AG04450 (cell line): ENCODE results near the gene MSMP. TPM values are rescaled to one million over a fixed set of nuclear protein-coding genes. Genes with fewer than 3 reads are reported as not detected.

Experiments used
- CTCF ChIA-PET: fragments of 300-600, 350-600 bp; formaldehyde crosslinking; extraction: SDS; loops from one replicate; lab custom pipeline; 2022; ENCODE audit warnings: antibody characterized with exemption, inconsistent platforms; lab: Charles Lee
- POLR2A ChIA-PET: fragments of 350-600 bp; formaldehyde crosslinking; extraction: SDS; loops from one replicate; lab custom pipeline; 2021; ENCODE audit warnings: antibody characterized with exemption, inconsistent platforms; lab: Yijun Ruan, JAX
- DNase-seq: peaks from one replicate; pipeline ENCODE4 v3.0.0-alpha.2; 2011; ENCODE audit warnings: low read depth, low spot score
- H3K27ac ChIP-seq: one replicate; pipeline ENCODE4 v1.5.1; 2012; ENCODE audit warnings: low read depth, low read length, control low read depth
- H3K27me3 ChIP-seq: one replicate; pipeline ENCODE4 v1.6.0; 2012; ENCODE audit warnings: low read length; ENCODE audit not compliant: control insufficient read depth, insufficient read depth
- H3K4me3 ChIP-seq: 2 replicates; pipeline ENCODE4 v1.5.1; 2011; ENCODE audit warnings: mild to moderate bottlenecking, low read depth, low read length, control low read depth
- H3K9me3 ChIP-seq: 2 replicates; pipeline ENCODE4 v1.5.1; 2012; ENCODE audit warnings: low read length; ENCODE audit not compliant: control insufficient read depth, insufficient read depth
- CTCF ChIP-seq: IDR thresholded peaks from 2 replicates; pipeline ENCODE4 v1.5.1; 2011; ENCODE audit warnings: low read depth, low read length, control low read depth, inconsistent platforms
- polyA plus RNA-seq: library from polyadenylated mRNA; depleted of rRNA; stranded (reverse); fragments of >200 nt; gene quantifications from 2 replicates; pipeline ENCODE4 v1.2.3, GENCODE V29; 2011

The MSMP gene
- polyA plus RNA-seq, 1 experiment: not detected

- DNase-seq: no peak
- no peaks in the 10 kb centered on the region for H3K27me3 ChIP-seq
- H3K4me3 ChIP-seq: no peak overlapping the region
- no peaks in the 10 kb centered on the region for H3K9me3 ChIP-seq
- no peak for TF ChIP-seq CTCF
- H3K27ac ChIP-seq: no peak overlapping the region
- CTCF ChIA-PET: interaction anchor here (0.7 to 7.5 kb wide), 2 partner anchors 12 to 15 kb away, joined by 4 to 48 read pairs; no protein-coding TSS in a partner anchor
- POLR2A ChIA-PET: interaction anchor here (0.8 to 1.9 kb wide), 4 partner anchors 13 to 21 kb away, joined by 3 to 8 read pairs (median 5); partner anchors contain the start of gene TPM2
These were observed 43.1 kb downstream of the MSMP start for GRCh38 chr9:35710818-35711500.

- DNase-seq: no peak
- CTCF ChIA-PET: interaction anchor here (1.0 to 7.5 kb wide), 3 partner anchors 12 to 61 kb away, joined by 3 to 48 read pairs (median 3); no protein-coding TSS in a partner anchor
- POLR2A ChIA-PET: interaction anchor here (1.1 to 1.8 kb wide), 2 partner anchors 20 to 24 kb away, joined by 3 to 5 read pairs; partner anchors contain the start of gene CREB3
- Histone ChIP-seq H3K27me3 (no peaks in the 10 kb centered on the region), H3K27ac (no peak overlapping the region), H3K4me3 (no peak overlapping the region), H3K9me3 (no peaks in the 10 kb centered on the region)
- TF ChIP-seq CTCF: no peak
These were observed 45.9 kb downstream of the MSMP start for GRCh38 chr9:35708146-35708545.

DNA sequence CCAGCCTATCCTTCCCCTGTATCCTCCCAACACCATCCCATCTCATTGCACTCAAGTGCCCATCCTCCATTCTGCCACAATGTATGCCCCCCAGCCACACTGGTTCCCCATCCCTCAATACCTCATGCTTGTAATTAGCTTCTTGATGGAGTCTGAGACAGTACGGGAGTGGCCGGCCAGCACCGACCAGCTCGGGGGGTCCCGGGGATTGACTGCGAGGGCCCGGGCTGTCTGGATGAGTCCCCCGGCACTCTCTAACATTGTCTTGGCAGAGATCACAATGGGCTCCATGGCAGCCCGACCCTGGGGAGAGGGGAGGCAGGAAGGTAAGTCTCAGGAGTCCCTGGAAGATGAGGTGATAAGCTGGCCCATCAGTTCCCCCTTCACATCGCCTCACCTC is 47.1 kb downstream of the MSMP start:
- Histone ChIP-seq H3K9me3 (no peaks in the 10 kb centered on the region), H3K4me3 (no peak overlapping the region), H3K27me3 (no peaks in the 10 kb centered on the region), H3K27ac (no peak overlapping the region)
- POLR2A ChIA-PET: interaction anchor here (1.2 to 1.8 kb wide), 2 partner anchors 12 to 21 kb away, joined by 5 to 8 read pairs; no protein-coding TSS in a partner anchor
- DNase-seq: no peak
- CTCF ChIA-PET: interaction anchor here (1.2 to 7.5 kb wide), 2 partner anchors 11 to 60 kb away, joined by 3 to 48 read pairs; no protein-coding TSS in a partner anchor
- no peak for TF ChIP-seq CTCF

DNA sequence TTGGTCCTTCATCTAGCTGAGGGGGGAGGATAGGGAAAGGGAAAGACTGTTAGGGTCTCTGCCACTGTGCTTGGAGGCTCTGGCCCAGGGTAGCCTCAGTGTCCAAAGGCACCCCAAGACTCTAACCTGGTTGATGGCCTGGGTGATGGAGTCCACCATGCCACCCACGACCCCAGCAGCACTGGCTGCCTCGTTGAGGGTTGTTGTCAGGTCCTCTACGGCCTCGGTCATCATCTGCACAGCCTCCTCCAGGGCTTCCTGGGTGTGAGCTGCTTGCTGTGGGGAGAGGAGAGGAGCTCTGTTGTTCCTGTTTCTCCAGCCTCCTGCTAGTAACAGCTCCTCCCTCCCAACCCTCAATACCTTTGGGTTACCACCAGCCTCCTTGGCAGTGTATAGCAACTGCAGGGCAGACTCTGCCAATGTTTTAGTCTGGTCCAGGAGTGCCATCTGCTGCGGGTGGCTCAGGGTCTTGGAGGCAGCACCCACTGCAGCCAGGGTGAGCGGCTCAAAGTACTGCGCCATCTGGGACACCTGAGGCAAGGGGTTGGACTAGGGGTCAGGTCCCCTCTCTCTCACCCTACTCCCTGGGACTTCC is 48.1 kb downstream of the MSMP start:
- no peak overlapping the region for H3K4me3 ChIP-seq
- DNase-seq: no peak
- H3K27me3 ChIP-seq: no peaks in the 10 kb centered on the region
- CTCF ChIA-PET: interaction anchor here (7.5 kb wide), 1 partner anchor 10 kb away, joined by 48 read pairs; no protein-coding TSS in a partner anchor
- no peak for TF ChIP-seq CTCF
- POLR2A ChIA-PET: interaction anchor here (1.2 kb wide), 1 partner anchor 11 kb away, joined by 8 read pairs; no protein-coding TSS in a partner anchor
- no peak overlapping the region for H3K27ac ChIP-seq
- no peaks in the 10 kb centered on the region for H3K9me3 ChIP-seq
